ENCODE measurements around the gene SOX5.

SOX5 gene

DNA sequence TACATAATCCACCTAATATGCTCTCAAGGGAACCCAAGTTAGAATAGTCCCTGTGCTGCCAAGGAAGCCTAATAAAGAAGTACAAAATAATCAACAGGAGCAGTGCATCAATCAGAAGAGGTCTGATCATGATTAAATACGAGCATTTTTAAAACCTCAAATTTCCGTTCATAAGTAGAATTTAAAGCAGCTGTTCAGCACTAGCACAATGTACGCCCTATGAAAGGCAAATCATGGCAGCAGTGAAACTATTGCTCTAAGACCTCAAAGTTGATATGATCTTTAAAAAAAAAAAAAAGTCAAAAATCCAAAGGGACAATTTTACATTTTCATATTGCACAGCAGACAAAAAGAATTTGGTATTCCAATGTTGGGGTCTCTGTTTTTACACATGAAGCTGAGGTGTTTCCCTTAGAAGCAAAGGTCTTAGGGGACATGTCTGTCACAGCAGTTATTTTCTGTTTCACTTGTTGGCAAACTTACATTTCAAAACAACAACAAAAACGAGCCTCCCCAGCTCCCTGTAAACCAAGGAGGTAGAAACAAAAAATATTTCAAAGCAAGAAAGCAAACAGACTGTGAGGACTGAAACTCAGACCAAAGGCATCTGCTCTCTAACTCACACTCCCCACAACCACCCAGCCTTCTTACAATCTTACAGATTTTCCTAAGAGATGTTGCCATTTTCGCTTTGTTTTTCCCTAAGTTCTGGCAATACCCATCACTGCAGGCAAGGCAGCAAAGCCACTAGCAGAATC, 28.2 kb downstream of the SOX5 start:
- no peak for DNase-seq (ENCODE audit: extremely low read depth, low read depth)
- TF ChIP-seq, protein P1, sequence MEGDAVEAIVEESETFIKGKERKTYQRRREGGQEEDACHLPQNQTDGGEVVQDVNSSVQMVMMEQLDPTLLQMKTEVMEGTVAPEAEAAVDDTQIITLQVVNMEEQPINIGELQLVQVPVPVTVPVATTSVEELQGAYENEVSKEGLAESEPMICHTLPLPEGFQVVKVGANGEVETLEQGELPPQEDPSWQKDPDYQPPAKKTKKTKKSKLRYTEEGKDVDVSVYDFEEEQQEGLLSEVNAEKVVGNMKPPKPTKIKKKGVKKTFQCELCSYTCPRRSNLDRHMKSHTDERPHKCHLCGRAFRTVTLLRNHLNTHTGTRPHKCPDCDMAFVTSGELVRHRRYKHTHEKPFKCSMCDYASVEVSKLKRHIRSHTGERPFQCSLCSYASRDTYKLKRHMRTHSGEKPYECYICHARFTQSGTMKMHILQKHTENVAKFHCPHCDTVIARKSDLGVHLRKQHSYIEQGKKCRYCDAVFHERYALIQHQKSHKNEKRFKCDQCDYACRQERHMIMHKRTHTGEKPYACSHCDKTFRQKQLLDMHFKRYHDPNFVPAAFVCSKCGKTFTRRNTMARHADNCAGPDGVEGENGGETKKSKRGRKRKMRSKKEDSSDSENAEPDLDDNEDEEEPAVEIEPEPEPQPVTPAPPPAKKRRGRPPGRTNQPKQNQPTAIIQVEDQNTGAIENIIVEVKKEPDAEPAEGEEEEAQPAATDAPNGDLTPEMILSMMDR (IDR thresholded peaks at IDR 0.05; ENCODE audit: low read depth, low read length) = no peak

DNA sequence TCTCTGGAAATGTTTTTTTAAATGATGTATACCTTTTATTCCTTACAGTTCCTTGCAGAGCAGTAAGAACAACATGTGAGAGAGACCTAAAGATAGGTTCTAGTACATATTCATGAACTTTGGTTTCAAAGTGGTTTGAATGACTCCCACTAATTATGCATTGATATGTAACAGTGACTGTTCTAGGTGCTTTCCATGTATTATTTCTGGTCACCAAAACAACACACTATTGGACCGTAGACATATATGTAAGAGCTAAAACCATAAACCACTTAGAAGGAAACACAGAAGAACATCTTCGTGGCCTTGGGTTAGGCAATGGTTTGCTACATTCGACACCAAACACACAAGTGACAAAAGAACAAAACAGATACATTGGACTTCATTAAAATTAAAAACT, 37.9 kb downstream of the SOX5 start:
- TF ChIP-seq, protein P1 (IDR thresholded peaks at IDR 0.05; ENCODE audit: low read depth, low read length) = no peak
- no peak for DNase-seq (ENCODE audit: extremely low read depth, low read depth)

DNA sequence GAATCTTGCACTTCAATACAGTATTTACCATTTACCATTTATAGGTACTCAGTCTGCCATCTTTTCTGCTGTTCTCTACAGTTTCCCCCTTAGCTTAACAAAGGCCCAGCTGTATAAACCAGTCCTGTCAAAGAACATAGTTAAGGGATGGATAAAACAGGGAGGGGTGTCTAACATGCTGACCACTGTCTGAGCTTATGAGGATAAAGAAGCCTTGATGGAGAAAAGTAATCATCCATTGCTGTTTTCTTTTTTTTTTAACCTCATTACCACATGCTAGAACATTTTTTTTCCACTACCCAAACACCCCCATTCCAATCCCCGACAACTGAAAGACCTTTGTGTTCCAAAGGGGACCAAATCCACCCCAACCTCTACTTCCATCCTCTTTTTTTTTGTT, 39.9 kb downstream of the SOX5 start:
- DNase-seq (ENCODE audit: extremely low read depth, low read depth) = no peak
- TF ChIP-seq, protein P1 (IDR thresholded peaks at IDR 0.05; ENCODE audit: low read depth, low read length) = no peak

DNA sequence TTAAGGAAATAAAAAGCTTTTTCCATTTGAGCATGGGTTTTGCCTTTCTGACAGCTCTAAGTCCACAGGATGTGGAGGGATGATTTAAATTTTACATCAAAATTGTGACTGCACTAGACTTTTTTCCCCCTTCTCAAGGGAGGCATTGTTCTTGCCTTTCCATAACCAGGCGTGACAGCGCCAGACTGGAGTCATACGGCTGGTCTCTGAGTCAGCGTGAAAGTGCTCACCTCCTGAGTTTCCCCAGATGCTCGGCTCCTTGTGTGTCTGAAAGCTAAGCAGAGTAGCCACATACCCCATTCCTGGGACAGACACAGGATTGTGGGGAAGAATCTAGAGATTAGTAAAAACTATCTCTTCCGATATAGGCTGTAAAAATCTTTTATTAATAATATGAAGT, 43.1 kb downstream of the SOX5 start:
- DNase-seq (ENCODE audit: extremely low read depth, low read depth) = no peak
- TF ChIP-seq, protein P1 (IDR thresholded peaks at IDR 0.05; ENCODE audit: low read depth, low read length) = no peak

DNA sequence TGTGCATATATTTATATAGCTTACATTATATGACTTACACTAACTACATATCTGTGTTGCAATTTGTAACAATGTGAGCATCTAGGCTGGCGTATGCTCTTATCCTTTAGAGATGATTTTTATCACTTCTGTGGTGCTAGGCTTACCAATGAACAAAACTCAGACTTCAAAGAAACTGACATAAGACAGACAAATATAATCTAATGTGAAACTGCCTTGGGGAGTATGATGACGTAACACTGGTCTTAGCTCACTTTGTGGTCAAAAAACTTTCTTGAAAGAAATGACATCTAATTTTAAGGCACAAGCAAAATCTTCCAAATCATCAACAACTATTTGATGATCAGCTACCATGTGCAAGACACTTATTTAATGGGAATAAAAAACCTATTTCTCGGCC, 50.0 kb downstream of the SOX5 start:
- TF ChIP-seq, protein P1 (IDR thresholded peaks at IDR 0.05; ENCODE audit: low read depth, low read length) = no peak
- DNase-seq (ENCODE audit: extremely low read depth, low read depth) = no peak

DNA sequence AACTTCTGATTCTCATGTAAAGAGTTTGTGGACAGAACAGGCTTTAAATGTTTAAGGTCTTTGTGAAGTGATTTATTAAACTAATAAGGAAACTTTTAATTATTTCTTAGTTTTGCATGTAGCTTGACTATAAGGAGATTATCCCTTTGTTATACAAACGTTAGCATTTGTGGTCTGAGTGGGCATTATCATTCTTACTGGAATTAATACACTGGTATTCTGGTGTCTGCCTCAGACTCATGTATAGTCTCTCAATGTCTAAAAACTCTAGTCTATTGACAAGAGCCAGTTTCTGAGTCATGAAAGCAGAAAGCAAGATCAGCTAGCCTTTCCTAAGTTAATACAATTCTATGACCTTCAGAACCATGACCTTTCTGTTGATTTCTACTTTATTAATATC, 51.3 kb downstream of the SOX5 start:
- DNase-seq (ENCODE audit: extremely low read depth, low read depth) = no peak
- TF ChIP-seq, protein P1 (IDR thresholded peaks at IDR 0.05; ENCODE audit: low read depth, low read length) = no peak

DNA sequence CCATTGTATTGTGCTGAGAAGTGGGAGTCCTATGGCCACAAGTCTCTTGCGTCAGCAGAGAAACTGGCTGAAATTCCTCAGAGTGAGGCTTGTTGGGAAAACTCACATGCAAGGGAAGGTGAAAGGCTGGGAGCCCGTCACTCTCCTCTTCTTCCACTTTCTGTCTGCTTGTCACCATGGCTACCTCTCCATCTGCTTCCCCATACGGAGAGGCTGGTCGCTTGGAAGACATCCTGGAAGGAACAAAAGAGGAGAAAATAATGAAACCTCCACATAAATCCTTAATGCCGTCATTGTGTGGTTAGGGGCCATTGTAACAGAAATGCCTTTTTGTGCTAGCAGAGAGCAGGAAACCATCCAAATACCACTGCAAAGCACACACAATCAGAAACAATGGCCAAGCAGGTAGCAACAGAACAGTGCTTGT, 53.7 kb downstream of the SOX5 start:
- TF ChIP-seq, protein P1 (IDR thresholded peaks at IDR 0.05; ENCODE audit: low read depth, low read length) = no peak
- no peak for DNase-seq (ENCODE audit: extremely low read depth, low read depth)

Data from AG09319 (cell line).